NCI-H1105 treated with DMSO at 0.1 percent for 48 hours (cell line): ENCODE data around the gene TICRR.
"Not testable (repeated sequence)": the region's sequence is repeated elsewhere in the genome, so short reads cannot be mapped to it uniquely, and the experiment has no call there.

Experiments
- DNase-seq: peaks from one replicate; lab custom pipeline; 2025; lab: John Stamatoyannopoulos, UW

TICRR gene

GRCh38 chr15:89575146-89575655 lies at the start of gene TICRR:
TICRR (plus strand) TSS chr15:89575469; CDS start chr15:89575587, 118 bp downstream.
- DNase-seq = peak; percentile 95

GRCh38 chr15:89526181-89526580 lies 49.1 kb upstream of the TICRR start:
- no peak for DNase-seq

- no peak for DNase-seq
Measured at GRCh38 chr15:89526601-89527441, 48.4 kb upstream of the TICRR start.

GRCh38 chr15:89528757-89529352 lies 46.4 kb upstream of the TICRR start:
- no peak for DNase-seq

GRCh38 chr15:89530976-89531375 lies 44.3 kb upstream of the TICRR start:
- DNase-seq = no peak

GRCh38 chr15:89531796-89532537 lies 43.3 kb upstream of the TICRR start:
- DNase-seq = no peak

GRCh38 chr15:89533861-89534544 lies 41.3 kb upstream of the TICRR start:
- no peak for DNase-seq

- no peak for DNase-seq
Measured at GRCh38 chr15:89539027-89539426, 36.2 kb upstream of the TICRR start.

- no peak for DNase-seq
Measured at GRCh38 chr15:89542369-89542768, 32.9 kb upstream of the TICRR start.

- DNase-seq = no peak
Measured at GRCh38 chr15:89543389-89543788, 31.9 kb upstream of the TICRR start.

GRCh38 chr15:89549138-89549537 lies 26.1 kb upstream of the TICRR start:
- DNase-seq = not testable (repeated sequence)

GRCh38 chr15:89550427-89550826 lies 24.8 kb upstream of the TICRR start:
- no peak for DNase-seq

- DNase-seq = no peak
Measured at GRCh38 chr15:89551550-89551949, 23.7 kb upstream of the TICRR start.

- DNase-seq = no peak
Measured at GRCh38 chr15:89553632-89554031, 21.6 kb upstream of the TICRR start.

- DNase-seq = no peak
Measured at GRCh38 chr15:89554247-89554646, 21.0 kb upstream of the TICRR start.

GRCh38 chr15:89555768-89556167 lies 19.5 kb upstream of the TICRR start:
- DNase-seq = no peak

GRCh38 chr15:89556413-89557262 lies 18.6 kb upstream of the TICRR start:
- peak; percentile 44 for DNase-seq

GRCh38 chr15:89559769-89560264 lies 15.5 kb upstream of the TICRR start:
- no peak for DNase-seq

- DNase-seq = no peak
Measured at GRCh38 chr15:89566181-89566580, 9.1 kb upstream of the TICRR start.

- DNase-seq = no peak
Measured at GRCh38 chr15:89566621-89567294, 8.5 kb upstream of the TICRR start.
